HepG2 (cell line): ENCODE data around the gene C9. TPM values are rescaled to one million over a fixed set of nuclear protein-coding genes. Genes with fewer than 3 reads are reported as not detected.

Source experiments
- FOSL2 ChIP-seq: sonication (generic); formaldehyde crosslinking; IDR thresholded peaks from 2 replicates; pipeline ENCODE4 v1.4.0; 2020; ENCODE audit warnings: missing genetic modification reagents
- GTF3A ChIP-seq: sonication (generic); formaldehyde crosslinking; conservative IDR thresholded peaks from 2 replicates; pipeline ENCODE4 v1.4.0; 2020; ENCODE audit warnings: mild to moderate bottlenecking, missing genetic modification reagents
- HIVEP1 ChIP-seq: sonication (generic); formaldehyde crosslinking; IDR thresholded peaks from 2 replicates; pipeline ENCODE4 v1.4.0; 2020; ENCODE audit warnings: mild to moderate bottlenecking, missing genetic modification reagents
- PAF1 ChIP-seq: IDR thresholded peaks from 2 replicates; pipeline ENCODE4 v1.6.1; 2016; ENCODE audit warnings: missing genetic modification reagents, missing compliant biosample characterization
- PRDM15 ChIP-seq: sonication (generic); formaldehyde crosslinking; IDR thresholded peaks from 2 replicates; pipeline ENCODE4 v1.4.0; 2020; ENCODE audit warnings: missing genetic modification reagents
- TAF1 ChIP-seq: sonication (generic); formaldehyde crosslinking; IDR thresholded peaks from 2 replicates; pipeline ENCODE4 v1.4.0; 2020; ENCODE audit warnings: missing genetic modification reagents
- TCF7 ChIP-seq: sonication (generic); IDR thresholded peaks from 2 replicates; pipeline ENCODE4 v1.6.1; 2016; ENCODE audit warnings: antibody characterized with exemption, low read depth
- ZBTB25 ChIP-seq: IDR thresholded peaks from 2 replicates; pipeline ENCODE4 v1.6.1; 2018; ENCODE audit warnings: missing genetic modification reagents
- ZNF674 ChIP-seq: sonication (generic); formaldehyde crosslinking; IDR thresholded peaks from 2 replicates; pipeline ENCODE4 v1.5.0; 2020; ENCODE audit warnings: low read depth, mild to moderate bottlenecking, missing genetic modification reagents
- polyA plus RNA-seq, 8 experiments: library from polyadenylated mRNA; depleted of rRNA in 3 of 8; stranded (reverse) in 7 of 8; unstranded in 1 of 8; fragments of >200 nt; fragmentation: Illumina TruSeq in 4 of 8; extraction: Trizol in 4 of 8; gene quantifications; 2 replicates each; pipeline versions ENCODE4 v1.2.1 to v1.2.3, GENCODE V29; 2011 to 2016; ENCODE audit warnings: low read depth in 4 of 8, missing spikeins in 1 of 8, mixed read lengths in 1 of 8; ENCODE audit not compliant: insufficient read depth in 1 of 8
- total RNA-seq, 5 experiments: library from RNA; depleted of rRNA; stranded (reverse); fragments of >200 nt; fragmentation: Illumina TruSeq; extraction: Trizol; gene quantifications; 2 replicates each; pipeline ENCODE4 v1.2.3, GENCODE V29; 2016; ENCODE audit warnings: low read depth in 1 of 5
- TF ChIP-seq, protein P1 (sequence below): sonication (generic); formaldehyde crosslinking; IDR thresholded peaks from 2 replicates; pipeline ENCODE4 v1.5.1; 2020; ENCODE audit warnings: mild to moderate bottlenecking, missing genetic modification reagents, borderline replicate concordance
- TF ChIP-seq, protein P2 (sequence below), 2 experiments: fragments of 450-650 bp in 1 of 2; sonication (generic) in 1 of 2; formaldehyde crosslinking; IDR thresholded peaks; 2 replicates each; pipeline versions ENCODE4 v1.5.0 to v1.8.0; 2020 to 2022; ENCODE audit warnings: mild to moderate bottlenecking in 1 of 2, missing genetic modification reagents in 1 of 2

Gene C9
- total and polyA plus RNA-seq, 2 of the 13 experiments (the other 11 are each of a cell fraction or from before 2014, with no cell fraction given), result not detected

GRCh38 chr5:39412721-39413394 lies 48.6 kb upstream of the C9 start (continued):
- TF ChIP-seq ZBTB25 (CRISPR knock-in tag), result no peak
- TF ChIP-seq, protein P1, sequence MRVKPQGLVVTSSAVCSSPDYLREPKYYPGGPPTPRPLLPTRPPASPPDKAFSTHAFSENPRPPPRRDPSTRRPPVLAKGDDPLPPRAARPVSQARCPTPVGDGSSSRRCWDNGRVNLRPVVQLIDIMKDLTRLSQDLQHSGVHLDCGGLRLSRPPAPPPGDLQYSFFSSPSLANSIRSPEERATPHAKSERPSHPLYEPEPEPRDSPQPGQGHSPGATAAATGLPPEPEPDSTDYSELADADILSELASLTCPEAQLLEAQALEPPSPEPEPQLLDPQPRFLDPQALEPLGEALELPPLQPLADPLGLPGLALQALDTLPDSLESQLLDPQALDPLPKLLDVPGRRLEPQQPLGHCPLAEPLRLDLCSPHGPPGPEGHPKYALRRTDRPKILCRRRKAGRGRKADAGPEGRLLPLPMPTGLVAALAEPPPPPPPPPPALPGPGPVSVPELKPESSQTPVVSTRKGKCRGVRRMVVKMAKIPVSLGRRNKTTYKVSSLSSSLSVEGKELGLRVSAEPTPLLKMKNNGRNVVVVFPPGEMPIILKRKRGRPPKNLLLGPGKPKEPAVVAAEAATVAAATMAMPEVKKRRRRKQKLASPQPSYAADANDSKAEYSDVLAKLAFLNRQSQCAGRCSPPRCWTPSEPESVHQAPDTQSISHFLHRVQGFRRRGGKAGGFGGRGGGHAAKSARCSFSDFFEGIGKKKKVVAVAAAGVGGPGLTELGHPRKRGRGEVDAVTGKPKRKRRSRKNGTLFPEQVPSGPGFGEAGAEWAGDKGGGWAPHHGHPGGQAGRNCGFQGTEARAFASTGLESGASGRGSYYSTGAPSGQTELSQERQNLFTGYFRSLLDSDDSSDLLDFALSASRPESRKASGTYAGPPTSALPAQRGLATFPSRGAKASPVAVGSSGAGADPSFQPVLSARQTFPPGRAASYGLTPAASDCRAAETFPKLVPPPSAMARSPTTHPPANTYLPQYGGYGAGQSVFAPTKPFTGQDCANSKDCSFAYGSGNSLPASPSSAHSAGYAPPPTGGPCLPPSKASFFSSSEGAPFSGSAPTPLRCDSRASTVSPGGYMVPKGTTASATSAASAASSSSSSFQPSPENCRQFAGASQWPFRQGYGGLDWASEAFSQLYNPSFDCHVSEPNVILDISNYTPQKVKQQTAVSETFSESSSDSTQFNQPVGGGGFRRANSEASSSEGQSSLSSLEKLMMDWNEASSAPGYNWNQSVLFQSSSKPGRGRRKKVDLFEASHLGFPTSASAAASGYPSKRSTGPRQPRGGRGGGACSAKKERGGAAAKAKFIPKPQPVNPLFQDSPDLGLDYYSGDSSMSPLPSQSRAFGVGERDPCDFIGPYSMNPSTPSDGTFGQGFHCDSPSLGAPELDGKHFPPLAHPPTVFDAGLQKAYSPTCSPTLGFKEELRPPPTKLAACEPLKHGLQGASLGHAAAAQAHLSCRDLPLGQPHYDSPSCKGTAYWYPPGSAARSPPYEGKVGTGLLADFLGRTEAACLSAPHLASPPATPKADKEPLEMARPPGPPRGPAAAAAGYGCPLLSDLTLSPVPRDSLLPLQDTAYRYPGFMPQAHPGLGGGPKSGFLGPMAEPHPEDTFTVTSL, result 0 out of 2 replicates have a peak, but pooled peaks have one; percentile 16
- TF ChIP-seq PAF1, result no peak
- TF ChIP-seq HIVEP1 (CRISPR knock-in tag), result no peak
- no peak for TF ChIP-seq ZNF674 (CRISPR knock-in tag)
- peak; percentile 40 for TF ChIP-seq FOSL2 (CRISPR knock-in tag)
- TF ChIP-seq, protein P2, sequence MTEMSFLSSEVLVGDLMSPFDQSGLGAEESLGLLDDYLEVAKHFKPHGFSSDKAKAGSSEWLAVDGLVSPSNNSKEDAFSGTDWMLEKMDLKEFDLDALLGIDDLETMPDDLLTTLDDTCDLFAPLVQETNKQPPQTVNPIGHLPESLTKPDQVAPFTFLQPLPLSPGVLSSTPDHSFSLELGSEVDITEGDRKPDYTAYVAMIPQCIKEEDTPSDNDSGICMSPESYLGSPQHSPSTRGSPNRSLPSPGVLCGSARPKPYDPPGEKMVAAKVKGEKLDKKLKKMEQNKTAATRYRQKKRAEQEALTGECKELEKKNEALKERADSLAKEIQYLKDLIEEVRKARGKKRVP (CRISPR knock-in tag; IDR thresholded peaks at IDR 0.05), result 0 out of 4 replicates have a peak, but pooled peaks of 1 of the 2 experiments have one; percentile 13
- peak; percentile 77 for TF ChIP-seq TCF7
- no peak for TF ChIP-seq PRDM15 (CRISPR knock-in tag)
- no peak for TF ChIP-seq GTF3A (CRISPR knock-in tag)
- TF ChIP-seq TAF1, result no peak
